Parathyroid adenoma (tissue), 2 donors: ENCODE measurements around the gene APOB.

Experiments
- H2AFZ ChIP-seq: fragments of 300-600 bp; sonication (generic); one replicate; pipeline ENCODE4 v1.7.0; 2017; ENCODE audit warnings: antibody characterized with exemption, mild to moderate bottlenecking
- H3K27ac ChIP-seq: fragments of 300-600 bp; sonication (generic); one replicate; pipeline ENCODE4 v1.7.0; 2017
- H3K27me3 ChIP-seq: fragments of 300-600 bp; sonication (generic); one replicate; pipeline ENCODE4 v1.7.0; 2017; ENCODE audit warnings: low read length; ENCODE audit not compliant: control insufficient read depth, insufficient read depth
- H3K36me3 ChIP-seq: fragments of 300-600 bp; sonication (generic); one replicate; pipeline ENCODE4 v1.7.0; 2017; ENCODE audit warnings: low read length; ENCODE audit not compliant: control insufficient read depth, insufficient read depth
- H3K4me1 ChIP-seq: fragments of 300-600 bp; sonication (generic); one replicate; pipeline ENCODE4 v1.7.0; 2017; ENCODE audit warnings: control low read depth
- H3K4me2 ChIP-seq: fragments of 300-600 bp; sonication (generic); one replicate; pipeline ENCODE4 v1.7.0; 2017; ENCODE audit warnings: low read length
- H3K4me3 ChIP-seq: fragments of 300-600 bp; sonication (generic); one replicate; pipeline ENCODE4 v1.7.0; 2017; ENCODE audit warnings: low read depth, low read length
- H3K79me2 ChIP-seq: fragments of 300-600 bp; sonication (generic); one replicate; pipeline ENCODE4 v1.7.0; 2017; ENCODE audit warnings: control low read depth
- H3K9ac ChIP-seq: fragments of 300-600 bp; sonication (generic); one replicate; pipeline ENCODE4 v1.7.0; 2017; ENCODE audit warnings: mild to moderate bottlenecking
- H3K9me3 ChIP-seq: fragments of 300-600 bp; sonication (generic); one replicate; pipeline ENCODE4 v1.7.0; 2017; ENCODE audit warnings: low read length; ENCODE audit not compliant: control insufficient read depth
- CTCF ChIP-seq: fragments of 300-600 bp; sonication (generic); IDR thresholded peaks from one replicate; pipeline ENCODE4 v1.7.0; 2017; ENCODE audit warnings: antibody characterized with exemption, mild to moderate bottlenecking
- donor health status: primary hyperparathyroidism.

APOB gene

GRCh38 chr2:21005111-21005699 is 38.7 kb downstream of the APOB start:
- H3K27ac ChIP-seq, result no peak overlapping the region
- no peaks in the 10 kb centered on the region for H3K79me2 ChIP-seq
- no peak overlapping the region for H2AFZ ChIP-seq
- no peak overlapping the region for H3K9ac ChIP-seq
- no peak overlapping the region for H3K4me2 ChIP-seq
- TF ChIP-seq CTCF, result no peak
- H3K4me1 ChIP-seq, result no peaks in the 10 kb centered on the region
- H3K27me3 ChIP-seq, result no peaks in the 10 kb centered on the region
- no peaks in the 10 kb centered on the region for H3K9me3 ChIP-seq
- H3K4me3 ChIP-seq, result no peak overlapping the region
- no peaks in the 10 kb centered on the region for H3K36me3 ChIP-seq

- H3K4me3 ChIP-seq, result no peak overlapping the region
- no peaks in the 10 kb centered on the region for H3K9me3 ChIP-seq
- no peak overlapping the region for H3K9ac ChIP-seq
- H3K36me3 ChIP-seq, result no peaks in the 10 kb centered on the region
- H3K4me1 ChIP-seq, result no peaks in the 10 kb centered on the region
- H3K4me2 ChIP-seq, result no peak overlapping the region
- no peak overlapping the region for H3K27ac ChIP-seq
- no peaks in the 10 kb centered on the region for H3K27me3 ChIP-seq
- no peak for TF ChIP-seq CTCF
- no peak overlapping the region for H2AFZ ChIP-seq
- H3K79me2 ChIP-seq, result no peaks in the 10 kb centered on the region
These were observed 39.7 kb downstream of the APOB start for GRCh38 chr2:21004181-21004572.

- no peak overlapping the region for H2AFZ ChIP-seq
- H3K79me2 ChIP-seq, result no peaks in the 10 kb centered on the region
- no peaks in the 10 kb centered on the region for H3K27me3 ChIP-seq
- H3K4me3 ChIP-seq, result no peak overlapping the region
- H3K36me3 ChIP-seq, result no peaks in the 10 kb centered on the region
- H3K27ac ChIP-seq, result no peak overlapping the region
- no peak overlapping the region for H3K9ac ChIP-seq
- no peak overlapping the region for H3K4me2 ChIP-seq
- no peak for TF ChIP-seq CTCF
- no peaks in the 10 kb centered on the region for H3K4me1 ChIP-seq
- H3K9me3 ChIP-seq, result no peaks in the 10 kb centered on the region
These were observed 40.2 kb downstream of the APOB start for GRCh38 chr2:21003572-21004180.

- Histone ChIP-seq H3K9ac (no peak overlapping the region), H3K36me3 (no peaks in the 10 kb centered on the region), H3K79me2 (no peaks in the 10 kb centered on the region), H3K27me3 (no peaks in the 10 kb centered on the region), H3K9me3 (no peaks in the 10 kb centered on the region), H2AFZ (no peak overlapping the region), H3K4me2 (no peak overlapping the region), H3K27ac (no peak overlapping the region), H3K4me1 (no peaks in the 10 kb centered on the region), H3K4me3 (no peak overlapping the region)
- TF ChIP-seq CTCF, result no peak
These were observed 41.1 kb downstream of the APOB start for GRCh38 chr2:21002814-21003192.
